SK-N-SH treated with all-trans-retinoic acid at 6 μM for 48 hours (cell line): ENCODE measurements around the gene ZNF710.

ENCODE experiments used
- ATAC-seq: fragments of 200-7000 bp; cut with Tn5 transposase; 3 replicates; pipeline ENCODE4 v1.9.1; 2020; ENCODE audit warnings: mild to moderate bottlenecking, moderate library complexity
- ARNTL ChIP-seq: fragments of 450-650 bp; formaldehyde crosslinking; IDR thresholded peaks from 2 replicates; pipeline ENCODE4 v1.5.0; 2020; ENCODE audit warnings: low read depth, mild to moderate bottlenecking, moderate library complexity, borderline replicate concordance
- BACH2 ChIP-seq: fragments of 250-450 bp; sonication (Bioruptor Pico); IDR thresholded peaks from 2 replicates; pipeline ENCODE4 v1.9.0; 2021; ENCODE audit warnings: mild to moderate bottlenecking, borderline replicate concordance
- CSDC2 ChIP-seq: fragments of 250-450 bp; sonication (Bioruptor Pico); IDR thresholded peaks from 2 replicates; pipeline ENCODE4 v1.5.0; 2020; ENCODE audit warnings: mild to moderate bottlenecking, moderate library complexity
- ESRRG ChIP-seq: fragments of 250-450 bp; sonication (Bioruptor Pico); IDR thresholded peaks from 2 replicates; pipeline ENCODE4 v1.6.1; 2021; ENCODE audit warnings: mild to moderate bottlenecking
- GLIS3 ChIP-seq: fragments of 250-450 bp; sonication (Bioruptor Pico); IDR thresholded peaks from 2 replicates; pipeline ENCODE4 v1.5.0; 2020; ENCODE audit warnings: mild to moderate bottlenecking, moderate library complexity
- OSR1 ChIP-seq: fragments of 250-450 bp; sonication (Bioruptor Pico); IDR thresholded peaks from 2 replicates; pipeline ENCODE4 v1.8.0; 2022; ENCODE audit warnings: moderate library complexity, mild to moderate bottlenecking, inconsistent platforms
- PPARA ChIP-seq: fragments of 250-450 bp; sonication (Bioruptor Pico); IDR thresholded peaks from 2 replicates; pipeline ENCODE4 v1.5.0; 2020; ENCODE audit warnings: mild to moderate bottlenecking, borderline replicate concordance
- RARB ChIP-seq: fragments of 250-450 bp; sonication (Bioruptor Pico); IDR thresholded peaks from 2 replicates; pipeline ENCODE4 v1.8.0; 2021; ENCODE audit warnings: mild to moderate bottlenecking, moderate library complexity
- SNAI2 ChIP-seq: fragments of 250-450 bp; sonication (Bioruptor Pico); IDR thresholded peaks from 2 replicates; pipeline ENCODE4 v1.5.0; 2020; ENCODE audit warnings: mild to moderate bottlenecking, moderate library complexity
- TCF4 ChIP-seq: fragments of 250-450 bp; sonication (Bioruptor Pico); IDR thresholded peaks from 2 replicates; pipeline ENCODE4 v1.8.0; 2021; ENCODE audit warnings: mild to moderate bottlenecking, moderate library complexity, borderline replicate concordance
- TOX ChIP-seq: fragments of 250-450 bp; sonication (Bioruptor Pico); IDR thresholded peaks from 2 replicates; pipeline ENCODE4 v1.8.0; 2021; ENCODE audit warnings: mild to moderate bottlenecking, moderate library complexity, borderline replicate concordance
- ZC3H10 ChIP-seq: fragments of 250-450 bp; sonication (Bioruptor Pico); IDR thresholded peaks from 2 replicates; pipeline ENCODE4 v1.5.1; 2021; ENCODE audit warnings: mild to moderate bottlenecking, moderate library complexity
- ZFP3 ChIP-seq: fragments of 250-450 bp; sonication (Bioruptor Pico); IDR thresholded peaks from 2 replicates; pipeline ENCODE4 v1.5.0; 2020; ENCODE audit warnings: mild to moderate bottlenecking, moderate library complexity
- ZFP30 ChIP-seq: fragments of 450-650 bp; formaldehyde crosslinking; IDR thresholded peaks from 2 replicates; pipeline ENCODE4 v1.5.0; 2022; ENCODE audit warnings: mild to moderate bottlenecking, moderate library complexity
- ZNF565 ChIP-seq: fragments of 450-650 bp; formaldehyde crosslinking; conservative IDR thresholded peaks from 2 replicates; pipeline ENCODE4 v1.5.0; 2020; ENCODE audit warnings: low read depth, mild to moderate bottlenecking, moderate library complexity
- ZNF70 ChIP-seq: fragments of 450-650 bp; formaldehyde crosslinking; IDR thresholded peaks from 2 replicates; pipeline ENCODE4 v1.5.0; 2020; ENCODE audit warnings: mild to moderate bottlenecking, moderate library complexity
- ZNF8 ChIP-seq: fragments of 450-650 bp; formaldehyde crosslinking; IDR thresholded peaks from 2 replicates; pipeline ENCODE4 v1.5.0; 2020; ENCODE audit warnings: mild to moderate bottlenecking, moderate library complexity
- TF ChIP-seq, protein P1 (sequence below): fragments of 250-450 bp; sonication (Bioruptor Pico); IDR thresholded peaks from 2 replicates; pipeline ENCODE4 v1.8.0; 2021; ENCODE audit warnings: low read depth, mild to moderate bottlenecking, moderate library complexity, borderline replicate concordance
- TF ChIP-seq, protein P2 (sequence below): fragments of 250-450 bp; sonication (Bioruptor Pico); IDR thresholded peaks from 2 replicates; pipeline ENCODE4 v1.5.1; 2021; ENCODE audit warnings: mild to moderate bottlenecking, moderate library complexity
- TF ChIP-seq, protein P3 (sequence below): fragments of 250-450 bp; sonication (Bioruptor Pico); IDR thresholded peaks from 2 replicates; pipeline ENCODE4 v1.5.0; 2020; ENCODE audit warnings: mild to moderate bottlenecking, moderate library complexity
- TF ChIP-seq, protein P4 (sequence below): fragments of 250-450 bp; sonication (Bioruptor Pico); IDR thresholded peaks from 2 replicates; pipeline ENCODE4 v1.8.0; 2020; ENCODE audit warnings: mild to moderate bottlenecking, moderate library complexity, borderline replicate concordance

ZNF710 gene

DNA sequence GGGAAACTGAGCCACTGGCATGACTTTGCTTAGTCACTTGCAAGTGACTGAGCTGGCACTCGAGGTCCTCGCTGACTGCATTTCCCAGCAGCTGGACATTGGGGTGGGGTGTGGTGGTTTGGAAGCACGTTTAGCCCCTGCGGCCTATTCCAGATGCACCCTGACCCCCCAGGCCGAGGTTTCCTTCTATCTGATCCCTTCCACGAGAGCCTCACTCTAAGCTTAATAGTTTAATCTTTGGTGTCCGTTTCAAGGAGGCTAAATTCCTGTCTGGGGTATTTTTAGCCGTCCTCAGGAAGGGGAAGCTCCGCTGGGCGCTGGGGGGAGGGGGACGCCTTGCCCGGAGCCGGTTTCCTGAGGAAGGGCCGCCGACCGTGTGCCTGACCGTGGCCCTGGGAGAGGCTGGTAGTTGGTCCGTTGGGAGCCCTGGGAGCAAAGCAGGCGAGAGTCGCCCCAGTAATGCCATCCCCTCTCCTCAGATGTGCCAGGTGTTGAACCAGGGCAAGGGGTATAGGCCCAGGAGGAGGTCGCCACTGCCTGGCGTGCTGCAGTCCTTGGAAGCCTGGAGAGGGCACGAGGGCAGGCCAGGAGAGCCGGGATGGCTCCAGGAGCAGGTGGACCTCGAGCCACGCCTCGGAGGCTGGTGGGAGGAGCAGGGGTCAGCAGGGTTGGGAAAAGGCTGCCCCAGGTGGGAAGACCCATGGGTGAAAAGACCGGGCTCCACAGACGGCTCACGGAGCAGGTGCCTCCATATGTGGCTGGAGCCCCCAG lies 64.0 kb downstream of the ZNF710 start:
- ATAC-seq = no peak

DNA sequence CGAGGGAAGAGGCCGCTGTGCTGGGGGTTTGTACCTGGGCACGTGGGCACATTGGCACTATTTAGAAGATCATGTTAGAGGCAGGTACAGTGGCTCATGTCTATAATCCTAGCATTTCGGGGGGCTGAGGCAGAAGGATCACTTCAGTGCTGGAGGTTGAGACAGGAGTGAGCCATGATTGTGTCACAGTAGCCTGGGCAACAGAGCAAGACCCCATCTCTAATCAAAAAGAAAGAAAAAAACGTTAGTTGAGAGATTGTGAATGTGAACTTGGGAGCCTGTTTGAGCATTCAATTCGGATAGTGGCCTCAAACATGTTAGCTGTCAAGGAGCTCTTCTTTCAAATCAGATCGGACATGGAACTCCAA lies 64.5 kb downstream of the ZNF710 start:
- TF ChIP-seq ZNF70 (no peak), TCF4 (CRISPR knock-in tag) (no peak), OSR1 (CRISPR knock-in tag) (no peak), ZC3H10 (CRISPR knock-in tag) (no peak)
- TF ChIP-seq, protein P1, sequence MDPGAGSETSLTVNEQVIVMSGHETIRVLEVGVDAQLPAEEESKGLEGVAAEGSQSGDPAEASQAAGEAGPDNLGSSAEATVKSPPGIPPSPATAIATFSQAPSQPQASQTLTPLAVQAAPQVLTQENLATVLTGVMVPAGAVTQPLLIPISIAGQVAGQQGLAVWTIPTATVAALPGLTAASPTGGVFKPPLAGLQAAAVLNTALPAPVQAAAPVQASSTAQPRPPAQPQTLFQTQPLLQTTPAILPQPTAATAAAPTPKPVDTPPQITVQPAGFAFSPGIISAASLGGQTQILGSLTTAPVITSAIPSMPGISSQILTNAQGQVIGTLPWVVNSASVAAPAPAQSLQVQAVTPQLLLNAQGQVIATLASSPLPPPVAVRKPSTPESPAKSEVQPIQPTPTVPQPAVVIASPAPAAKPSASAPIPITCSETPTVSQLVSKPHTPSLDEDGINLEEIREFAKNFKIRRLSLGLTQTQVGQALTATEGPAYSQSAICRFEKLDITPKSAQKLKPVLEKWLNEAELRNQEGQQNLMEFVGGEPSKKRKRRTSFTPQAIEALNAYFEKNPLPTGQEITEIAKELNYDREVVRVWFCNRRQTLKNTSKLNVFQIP (CRISPR knock-in tag) = no peak

More for the DNA sequence above, 64.0 kb downstream of the ZNF710 start:
- TF ChIP-seq, protein P2, sequence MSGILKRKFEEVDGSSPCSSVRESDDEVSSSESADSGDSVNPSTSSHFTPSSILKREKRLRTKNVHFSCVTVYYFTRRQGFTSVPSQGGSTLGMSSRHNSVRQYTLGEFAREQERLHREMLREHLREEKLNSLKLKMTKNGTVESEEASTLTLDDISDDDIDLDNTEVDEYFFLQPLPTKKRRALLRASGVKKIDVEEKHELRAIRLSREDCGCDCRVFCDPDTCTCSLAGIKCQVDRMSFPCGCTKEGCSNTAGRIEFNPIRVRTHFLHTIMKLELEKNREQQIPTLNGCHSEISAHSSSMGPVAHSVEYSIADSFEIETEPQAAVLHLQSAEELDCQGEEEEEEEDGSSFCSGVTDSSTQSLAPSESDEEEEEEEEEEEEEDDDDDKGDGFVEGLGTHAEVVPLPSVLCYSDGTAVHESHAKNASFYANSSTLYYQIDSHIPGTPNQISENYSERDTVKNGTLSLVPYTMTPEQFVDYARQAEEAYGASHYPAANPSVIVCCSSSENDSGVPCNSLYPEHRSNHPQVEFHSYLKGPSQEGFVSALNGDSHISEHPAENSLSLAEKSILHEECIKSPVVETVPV (CRISPR knock-in tag) = no peak
- TF ChIP-seq OSR1 (CRISPR knock-in tag) (no peak), TOX (CRISPR knock-in tag) (no peak), BACH2 (CRISPR knock-in tag) (no peak), ZNF565 (no peak), ZFP3 (CRISPR knock-in tag) (no peak), ZFP30 (CRISPR knock-in tag) (no peak), ARNTL (CRISPR knock-in tag) (no peak), ESRRG (CRISPR knock-in tag) (no peak), PPARA (CRISPR knock-in tag) (no peak), GLIS3 (CRISPR knock-in tag) (no peak), RARB (CRISPR knock-in tag) (no peak), CSDC2 (CRISPR knock-in tag) (no peak), ZNF8 (CRISPR knock-in tag) (no peak), ZC3H10 (CRISPR knock-in tag) (no peak), SNAI2 (no peak)
- TF ChIP-seq, protein P3, sequence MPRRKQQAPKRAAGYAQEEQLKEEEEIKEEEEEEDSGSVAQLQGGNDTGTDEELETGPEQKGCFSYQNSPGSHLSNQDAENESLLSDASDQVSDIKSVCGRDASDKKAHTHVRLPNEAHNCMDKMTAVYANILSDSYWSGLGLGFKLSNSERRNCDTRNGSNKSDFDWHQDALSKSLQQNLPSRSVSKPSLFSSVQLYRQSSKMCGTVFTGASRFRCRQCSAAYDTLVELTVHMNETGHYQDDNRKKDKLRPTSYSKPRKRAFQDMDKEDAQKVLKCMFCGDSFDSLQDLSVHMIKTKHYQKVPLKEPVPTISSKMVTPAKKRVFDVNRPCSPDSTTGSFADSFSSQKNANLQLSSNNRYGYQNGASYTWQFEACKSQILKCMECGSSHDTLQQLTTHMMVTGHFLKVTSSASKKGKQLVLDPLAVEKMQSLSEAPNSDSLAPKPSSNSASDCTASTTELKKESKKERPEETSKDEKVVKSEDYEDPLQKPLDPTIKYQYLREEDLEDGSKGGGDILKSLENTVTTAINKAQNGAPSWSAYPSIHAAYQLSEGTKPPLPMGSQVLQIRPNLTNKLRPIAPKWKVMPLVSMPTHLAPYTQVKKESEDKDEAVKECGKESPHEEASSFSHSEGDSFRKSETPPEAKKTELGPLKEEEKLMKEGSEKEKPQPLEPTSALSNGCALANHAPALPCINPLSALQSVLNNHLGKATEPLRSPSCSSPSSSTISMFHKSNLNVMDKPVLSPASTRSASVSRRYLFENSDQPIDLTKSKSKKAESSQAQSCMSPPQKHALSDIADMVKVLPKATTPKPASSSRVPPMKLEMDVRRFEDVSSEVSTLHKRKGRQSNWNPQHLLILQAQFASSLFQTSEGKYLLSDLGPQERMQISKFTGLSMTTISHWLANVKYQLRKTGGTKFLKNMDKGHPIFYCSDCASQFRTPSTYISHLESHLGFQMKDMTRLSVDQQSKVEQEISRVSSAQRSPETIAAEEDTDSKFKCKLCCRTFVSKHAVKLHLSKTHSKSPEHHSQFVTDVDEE = no peak

DNA sequence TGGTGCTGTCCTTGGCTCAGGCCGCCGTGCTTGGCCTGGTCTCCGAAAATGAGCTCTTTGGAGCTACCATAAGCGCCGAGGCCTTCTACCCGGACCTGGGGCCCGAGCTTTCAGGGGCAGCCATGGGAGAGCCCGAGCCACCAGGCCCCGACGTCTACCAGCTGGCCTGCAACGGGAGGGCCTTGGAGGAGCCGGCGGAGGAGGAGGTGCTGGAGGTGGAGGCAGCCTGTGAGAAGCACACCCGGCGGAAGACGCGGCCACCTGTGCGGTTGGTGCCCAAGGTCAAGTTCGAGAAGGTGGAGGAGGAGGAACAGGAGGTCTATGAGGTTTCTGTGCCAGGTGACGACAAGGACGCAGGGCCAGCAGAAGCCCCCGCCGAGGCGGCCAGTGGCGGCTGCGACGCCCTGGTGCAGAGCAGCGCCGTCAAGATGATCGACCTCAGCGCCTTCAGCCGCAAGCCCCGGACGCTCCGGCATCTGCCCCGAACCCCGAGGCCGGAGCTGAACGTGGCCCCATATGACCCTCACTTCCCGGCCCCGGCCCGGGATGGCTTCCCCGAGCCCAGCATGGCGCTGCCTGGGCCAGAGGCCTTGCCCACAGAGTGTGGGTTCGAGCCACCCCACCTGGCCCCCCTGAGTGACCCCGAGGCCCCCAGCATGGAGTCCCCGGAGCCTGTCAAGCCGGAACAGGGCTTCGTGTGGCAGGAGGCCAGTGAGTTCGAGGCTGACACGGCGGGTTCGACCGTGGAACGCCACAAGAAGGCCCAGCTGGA lies 66.2 kb downstream of the ZNF710 start:
- TF ChIP-seq TCF4 (CRISPR knock-in tag) (no peak), ZNF565 (no peak), ZNF8 (CRISPR knock-in tag) (no peak)
- TF ChIP-seq, protein P4, sequence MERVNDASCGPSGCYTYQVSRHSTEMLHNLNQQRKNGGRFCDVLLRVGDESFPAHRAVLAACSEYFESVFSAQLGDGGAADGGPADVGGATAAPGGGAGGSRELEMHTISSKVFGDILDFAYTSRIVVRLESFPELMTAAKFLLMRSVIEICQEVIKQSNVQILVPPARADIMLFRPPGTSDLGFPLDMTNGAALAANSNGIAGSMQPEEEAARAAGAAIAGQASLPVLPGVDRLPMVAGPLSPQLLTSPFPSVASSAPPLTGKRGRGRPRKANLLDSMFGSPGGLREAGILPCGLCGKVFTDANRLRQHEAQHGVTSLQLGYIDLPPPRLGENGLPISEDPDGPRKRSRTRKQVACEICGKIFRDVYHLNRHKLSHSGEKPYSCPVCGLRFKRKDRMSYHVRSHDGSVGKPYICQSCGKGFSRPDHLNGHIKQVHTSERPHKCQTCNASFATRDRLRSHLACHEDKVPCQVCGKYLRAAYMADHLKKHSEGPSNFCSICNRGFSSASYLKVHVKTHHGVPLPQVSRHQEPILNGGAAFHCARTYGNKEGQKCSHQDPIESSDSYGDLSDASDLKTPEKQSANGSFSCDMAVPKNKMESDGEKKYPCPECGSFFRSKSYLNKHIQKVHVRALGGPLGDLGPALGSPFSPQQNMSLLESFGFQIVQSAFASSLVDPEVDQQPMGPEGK (CRISPR knock-in tag) = no peak
- TF ChIP-seq, all 23 proteins: peak for 0
- no peak for ATAC-seq

More for the DNA sequence above, 64.5 kb downstream of the ZNF710 start:
- no peak for ATAC-seq
